K562 (cell line): ENCODE results near the gene UBE2L3. TPM values are rescaled to one million over a fixed set of nuclear protein-coding genes. Genes with fewer than 3 reads are reported as not detected.

Source experiments
- ATAC-seq: fragments of 200-7000 bp; cut with Tn5 transposase; 3 replicates; pipeline ENCODE4 v1.9.1; 2020; ENCODE audit warnings: moderate library complexity
- BruUV-seq: library from RNA; stranded (reverse); fragments of 400-500 nt; replicated peaks from 2 replicates; lab custom pipeline; 2021; lab: Mats Ljungman, UMichigan
- CTCF ChIA-PET: fragments of 300-600 bp; formaldehyde crosslinking; extraction: SDS; loops from one replicate; lab custom pipeline; 2021; ENCODE audit warnings: low intra/inter-chr PET ratio; lab: Yijun Ruan, JAX
- POLR2A ChIA-PET: fragments of 300-600, 350-650 bp; sonication (Branson Sonifier 250); formaldehyde crosslinking; extraction: SDS; loops from one replicate; lab custom pipeline; 2021; ENCODE audit warnings: antibody characterized with exemption, inconsistent platforms; lab: Yijun Ruan, JAX
- DNase-seq, 4 experiments: peaks; one replicate each; pipeline versions ENCODE4 v3.0.0 to v3.0.0-alpha.2; 2011 to 2018; ENCODE audit warnings: low spot score in 3 of 4, mixed read lengths in 3 of 4; ENCODE audit errors: extremely low read depth in 1 of 4
- FAIRE-seq: peaks from 2 replicates; lab custom pipeline; 2011; peaks lifted over from hg19 to GRCh38; lab: Jason Lieb, UNC
- H2AFZ ChIP-seq: 2 replicates; pipeline ENCODE4 v1.6.0; 2011; ENCODE audit warnings: low read depth, low read length, control low read depth, inconsistent platforms
- H3K27ac ChIP-seq: fragments of 200-600 bp; 3 replicates; pipeline ENCODE4 v1.8.0; 2011; ENCODE audit warnings: low read depth, mild to moderate bottlenecking, control low read depth, inconsistent platforms, low read length, moderate library complexity, mixed read lengths; ENCODE audit errors: extremely low read depth
- H3K27me3 ChIP-seq, 2 experiments: fragments of 300-600 bp in 1 of 2; 2 replicates in 1 of 2; 3 replicates in 1 of 2; pipeline versions ENCODE4 v1.6.0 to v1.8.0; 2011; ENCODE audit warnings: inconsistent platforms in 2 of 2, low read length in 2 of 2, mild to moderate bottlenecking in 1 of 2, mixed read lengths in 1 of 2, moderate library complexity in 1 of 2; ENCODE audit not compliant: control insufficient read depth in 2 of 2, insufficient read depth in 2 of 2
- H3K36me3 ChIP-seq: fragments of 300-600 bp; 3 replicates; pipeline ENCODE4 v1.8.0; 2011; ENCODE audit warnings: mild to moderate bottlenecking, low read length, inconsistent platforms; ENCODE audit not compliant: control insufficient read depth, insufficient read depth
- H3K4me1 ChIP-seq, 2 experiments: fragments of 200-600 bp in 1 of 2; replicated peaks in 1 of 2; 2 replicates in 1 of 2; 3 replicates in 1 of 2; pipeline versions ENCODE4 v1.5.1 to v1.8.0; 2011; ENCODE audit warnings: inconsistent platforms in 2 of 2, low read length in 2 of 2, mild to moderate bottlenecking in 1 of 2, mixed read lengths in 1 of 2, moderate library complexity in 1 of 2; ENCODE audit not compliant: control insufficient read depth in 2 of 2, insufficient read depth in 2 of 2
- H3K4me2 ChIP-seq: 2 replicates; pipeline ENCODE4 v1.6.1; 2011; ENCODE audit warnings: low read length, control low read depth, inconsistent platforms, mixed read lengths; ENCODE audit not compliant: insufficient read depth
- H3K4me3 ChIP-seq: fragments of 200-600 bp; sonication (generic), shearing (Covaris generic); 2 replicates; pipeline ENCODE4 v1.5.1; 2016; ENCODE audit warnings: control low read depth, inconsistent platforms
- H3K79me2 ChIP-seq: fragments of 200-600 bp; 3 replicates; pipeline ENCODE4 v1.8.0; 2011; ENCODE audit warnings: low read length, inconsistent platforms; ENCODE audit not compliant: control insufficient read depth, insufficient read depth
- H3K9ac ChIP-seq, 2 experiments: 2 replicates each; pipeline versions ENCODE4 v1.6.0 to v1.6.1; 2011; ENCODE audit warnings: low read depth in 2 of 2, low read length in 2 of 2, control low read depth in 1 of 2, inconsistent platforms in 1 of 2, mild to moderate bottlenecking in 1 of 2, mixed read lengths in 1 of 2; ENCODE audit not compliant: insufficient read depth in 1 of 2
- H3K9me1 ChIP-seq: one replicate; pipeline ENCODE4 v1.6.0; 2011; ENCODE audit warnings: inconsistent platforms, mild to moderate bottlenecking, low read length, moderate library complexity; ENCODE audit not compliant: control insufficient read depth, insufficient read depth
- H3K9me3 ChIP-seq: replicated peaks from 2 replicates; pipeline ENCODE4 v1.5.1; 2011; ENCODE audit warnings: low read depth, low read length, inconsistent platforms; ENCODE audit not compliant: control insufficient read depth, insufficient read depth
- H4K20me1 ChIP-seq: replicated peaks from 2 replicates; pipeline ENCODE4 v1.6.1; 2011; ENCODE audit warnings: low read length, inconsistent platforms, mixed read lengths; ENCODE audit not compliant: control insufficient read depth, insufficient read depth
- ARID4B ChIP-seq: sonication (generic); formaldehyde crosslinking; IDR thresholded peaks from 2 replicates; pipeline ENCODE4 v1.8.0; 2022; ENCODE audit warnings: mild to moderate bottlenecking, missing genetic modification reagents
- BMI1 ChIP-seq: fragments of 150-350 bp; IDR thresholded peaks from 2 replicates; pipeline ENCODE4 v1.6.1; 2014; ENCODE audit warnings: low read length
- CBX3 ChIP-seq, 2 experiments: IDR thresholded peaks; 1 replicate in 1 of 2; 2 replicates in 1 of 2; pipeline ENCODE4 v1.6.1; 2012; ENCODE audit warnings: inconsistent platforms in 2 of 2, low read length in 2 of 2, borderline replicate concordance in 1 of 2, control low read depth in 1 of 2
- DDX20 ChIP-seq: fragments of 450-650 bp; IDR thresholded peaks from 2 replicates; pipeline ENCODE4 v1.6.1; 2016; ENCODE audit warnings: missing genetic modification characterization, low read depth, mild to moderate bottlenecking, missing compliant biosample characterization, moderate library complexity
- E4F1 ChIP-seq: fragments of 250-450 bp; sonication (Bioruptor Pico); IDR thresholded peaks from 2 replicates; pipeline ENCODE4 v1.5.0; 2021; ENCODE audit warnings: mild to moderate bottlenecking, borderline replicate concordance
- HMBOX1 ChIP-seq: sonication (generic); IDR thresholded peaks from 2 replicates; pipeline ENCODE4 v1.6.1; 2016
- LCOR ChIP-seq: sonication (generic); formaldehyde crosslinking; IDR thresholded peaks from 2 replicates; pipeline ENCODE4 v1.8.0; 2022; ENCODE audit warnings: mild to moderate bottlenecking, missing genetic modification reagents
- MIER1 ChIP-seq: fragments of 450-650 bp; IDR thresholded peaks from 2 replicates; pipeline ENCODE4 v1.6.1; 2016; ENCODE audit warnings: antibody characterized with exemption, mild to moderate bottlenecking, low read depth
- POLR2G ChIP-seq: fragments of 200-400 bp; formaldehyde crosslinking; IDR thresholded peaks from 2 replicates; pipeline ENCODE4 v1.6.1; 2017; ENCODE audit warnings: low read depth, mild to moderate bottlenecking, antibody characterized with exemption, low read length, moderate library complexity
- PPARD ChIP-seq: fragments of 250-450 bp; sonication (Bioruptor Pico); IDR thresholded peaks from 2 replicates; pipeline ENCODE4 v1.8.0; 2022; ENCODE audit warnings: inconsistent platforms, mild to moderate bottlenecking, moderate library complexity
- RHOXF2B ChIP-seq: fragments of 250-450 bp; sonication (Bioruptor Pico); conservative IDR thresholded peaks from 2 replicates; pipeline ENCODE4 v1.5.1; 2021
- ZC3H8 ChIP-seq: fragments of 450-650 bp; IDR thresholded peaks from 2 replicates; pipeline ENCODE4 v1.6.1; 2017
- ZNF3 ChIP-seq: fragments of 250-450 bp; sonication (Bioruptor Pico); IDR thresholded peaks from 2 replicates; pipeline ENCODE4 v1.5.0; 2021; ENCODE audit warnings: mild to moderate bottlenecking, moderate library complexity
- WGBS: fragments of 100-300 bp; shearing (Covaris generic); methylation state at CpG from one replicate; pipeline ENCODE4 v1.1.6; 2016; ENCODE audit warnings: low coverage, mixed read lengths; ENCODE audit not compliant: insufficient coverage; ENCODE audit errors: missing lambda C conversion rate; 5-methylcytosine and 5-hydroxymethylcytosine counted together
- in situ Hi-C: fragments of 300-500 bp; cut with MboI; formaldehyde crosslinking; loops from 4 replicates; pipeline ENCODE4 v1.15.0; 2018; ENCODE audit warnings: inconsistent platforms, mixed read lengths
- intact Hi-C: fragments of 100-400 bp; cut with micrococcal nuclease; formaldehyde crosslinking; loops from 2 replicates; pipeline ENCODE4 v1.14.2; 2022
- polyA plus RNA-seq, 8 experiments: library from polyadenylated mRNA; depleted of rRNA in 4 of 8; stranded (reverse) in 5 of 8; unstranded in 3 of 8; fragments of >200 nt; fragmentation: Nextera tagmentation in 2 of 8; fragmentation: Illumina TruSeq in 1 of 8; extraction: Ambion mirVana in 2 of 8; extraction: Trizol in 1 of 8; gene quantifications; 2 replicates each; pipeline versions ENCODE4 v1.2.1 to v1.2.3, GENCODE V29; 2011 to 2014; ENCODE audit warnings: inconsistent platforms in 1 of 8, missing spikeins in 1 of 8
- total RNA-seq, 7 experiments: library from RNA; depleted of rRNA in 6 of 7; stranded (reverse); fragments of >200 nt in 6 of 7; fragmentation: Illumina TruSeq in 2 of 7; extraction: Trizol in 2 of 7; gene quantifications; 2 replicates each; pipeline versions ENCODE4 v1.2.1 to v1.2.3, GENCODE V29; 2011 to 2021; ENCODE audit warnings: low replicate concordance in 1 of 7

The UBE2L3 gene
- total and polyA plus RNA-seq, 9 of the 15 experiments (the other 6 are each of a cell fraction or from before 2014, with no cell fraction given): 215 to 625 (median 285) TPM

GRCh38 chr22:21582801-21583740 lies 15.6 kb downstream of the UBE2L3 start:
- WGBS: 66% methylated on average over 10 of the region's 10 CpGs
- in situ Hi-C loops (no loop called here), intact Hi-C loops (no loop called here)
- ATAC-seq (peak; percentile 2), DNase-seq (peak in 1 of 4 experiments; percentile 59), FAIRE-seq (no peak)
- peak overlapping the region in 1 of 2 experiments; percentile 2; a peak in 1 of 4 replicates for H3K9ac ChIP-seq
- H3K27ac ChIP-seq: peak overlapping the region; percentile 6; the same call in 1 of the 3 replicates
- no peaks in the 10 kb centered on the region for H3K9me3 ChIP-seq
- H3K79me2 ChIP-seq: peaks cover 97% of the 10 kb centered on the region
- H3K4me1 ChIP-seq: peaks cover 27 to 30% of the 10 kb centered on the region in 2 experiments
- peaks cover 67% of the 10 kb centered on the region for H4K20me1 ChIP-seq
- H3K4me3 ChIP-seq: no peak overlapping the region
- POLR2A ChIA-PET: interaction anchor here (0.8 to 76.8 kb wide), 4 partner anchors 14 to 87 kb away, joined by 3 to 4622 read pairs (median 2330); partner anchors contain the start of genes CCDC116, SDF2L1 and YDJC
- H2AFZ ChIP-seq: no peak overlapping the region
- CTCF ChIA-PET: no interaction called here
- BruUV-seq: TSS peak; percentile 10
- H3K9me1 ChIP-seq: peaks cover 36% of the 10 kb centered on the region
- no peaks in the 10 kb centered on the region for H3K27me3 ChIP-seq
- peaks cover 66% of the 10 kb centered on the region for H3K36me3 ChIP-seq
- no peak overlapping the region for H3K4me2 ChIP-seq
- TF ChIP-seq LCOR (CRISPR knock-in tag): no peak
- no peak for TF ChIP-seq E4F1
- no peak for TF ChIP-seq DDX20 (tag)
- TF ChIP-seq CBX3 (IDR thresholded peaks at IDR 0.05; ENCODE audit: borderline replicate concordance in 1 of 2, low read length in 2 of 2): peak in 1 of 2 experiments; percentile 20; a peak in 1 of 3 replicates
- TF ChIP-seq BMI1: no peak
- TF ChIP-seq ZNF3 (CRISPR knock-in tag): no peak
- TF ChIP-seq RHOXF2B (CRISPR knock-in tag): no peak
- TF ChIP-seq HMBOX1: no peak
- 0 out of 2 replicates have a peak, but pooled peaks have one; percentile 48 for TF ChIP-seq ARID4B (CRISPR knock-in tag)
- TF ChIP-seq PPARD (CRISPR knock-in tag): no peak
- no peak for TF ChIP-seq MIER1
- no peak for TF ChIP-seq POLR2G
- TF ChIP-seq ZC3H8: no peak
